GM18951 (cell line): ENCODE measurements around the gene LRRC58.

Experiments used
- POLR2A ChIP-seq: IDR thresholded peaks from 4 replicates; pipeline ENCODE4 v1.6.1; 2011; ENCODE audit warnings: mild to moderate bottlenecking; ENCODE audit not compliant: insufficient read length, insufficient read depth; ENCODE audit errors: extremely low read depth
- in situ Hi-C: fragments of 300-500 bp; cut with MboI; formaldehyde crosslinking; loops from one replicate; pipeline ENCODE4 v1.12.0; 2022; ENCODE audit warnings: low sequenced_read_pairs, mixed read lengths, inconsistent platforms; ENCODE audit not compliant: unreplicated experiment

Gene LRRC58

DNA sequence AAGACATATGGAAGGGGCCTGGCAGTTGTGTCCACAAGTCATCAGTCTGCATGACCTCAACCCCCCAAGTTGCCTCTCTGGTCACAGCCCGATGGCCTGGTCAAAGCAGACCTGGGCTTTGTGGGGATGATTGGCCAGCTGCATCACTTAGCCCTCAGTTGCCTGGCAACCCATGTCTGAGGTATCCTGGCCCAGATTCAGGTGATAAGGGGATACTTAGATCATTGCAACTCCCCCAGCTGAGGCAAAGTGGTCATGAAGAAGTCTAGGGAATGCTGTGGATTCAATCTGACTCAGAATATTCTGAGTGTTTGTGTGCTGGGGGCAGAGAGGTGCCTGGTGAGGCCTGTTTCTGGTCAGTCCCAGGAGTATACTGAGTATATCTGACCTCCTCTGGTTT is 69.1 kb downstream of the LRRC58 start:
- in situ Hi-C loops, result no loop called here
- no peak for TF ChIP-seq POLR2A

DNA sequence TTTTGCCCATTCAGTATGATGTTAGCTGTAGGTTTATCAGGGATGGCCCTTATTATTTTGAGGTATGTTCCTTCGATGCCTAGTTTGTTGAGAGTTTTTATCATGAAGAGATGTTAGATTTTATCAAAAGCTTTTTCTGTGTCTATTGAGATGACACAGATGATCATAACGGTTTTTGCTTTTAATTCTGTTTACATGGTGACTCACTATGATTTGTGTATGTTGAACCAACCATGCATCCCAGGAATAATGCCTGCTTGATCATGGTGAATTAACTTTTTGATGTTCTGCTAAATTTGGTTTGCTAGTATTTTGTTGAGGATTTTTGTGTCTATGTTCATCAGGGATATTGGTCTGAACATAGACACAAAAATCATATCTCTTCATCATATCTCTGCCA is 72.4 kb downstream of the LRRC58 start:
- in situ Hi-C loops, result no loop called here
- TF ChIP-seq POLR2A, result no peak

DNA sequence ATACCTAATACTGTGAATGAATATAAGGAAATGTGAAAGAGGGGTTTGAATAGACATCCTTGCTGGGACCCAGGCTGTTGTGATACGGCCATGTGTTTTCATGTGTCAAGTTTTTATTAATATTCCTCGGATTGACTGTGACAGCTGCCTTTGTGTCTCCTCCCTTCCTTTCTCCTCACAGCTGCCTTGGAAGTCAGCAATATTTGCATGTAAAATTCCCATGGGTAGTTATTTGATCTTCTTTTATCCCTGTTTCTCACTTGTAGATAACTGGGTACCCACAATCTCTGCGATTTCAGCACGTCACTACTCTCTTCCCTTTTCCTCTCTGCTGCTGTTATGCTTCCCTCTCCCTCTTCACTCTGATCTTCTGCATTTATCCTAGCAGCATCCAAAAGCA is 73.5 kb downstream of the LRRC58 start:
- no peak for TF ChIP-seq POLR2A
- in situ Hi-C loops, result no loop called here

GRCh38 chr3:120274739-120275167 is 74.4 kb downstream of the LRRC58 start:
- in situ Hi-C loops, result no loop called here
- no peak for TF ChIP-seq POLR2A
